PC-9 (cell line): ENCODE results near the gene MASP2.

Experiments
- EZH2 ChIP-seq: fragments of 200-600 bp; sonication (generic); IDR thresholded peaks from 2 replicates; pipeline ENCODE4 v1.8.0; 2017; ENCODE audit warnings: antibody characterized with exemption, low read depth
- TF ChIP-seq, protein P1 (sequence below): fragments of 200-600 bp; sonication (generic); conservative IDR thresholded peaks from 2 replicates; pipeline ENCODE4 v1.6.1; 2017; ENCODE audit warnings: mixed run types, antibody characterized with exemption, mild to moderate bottlenecking, moderate library complexity

DNA sequence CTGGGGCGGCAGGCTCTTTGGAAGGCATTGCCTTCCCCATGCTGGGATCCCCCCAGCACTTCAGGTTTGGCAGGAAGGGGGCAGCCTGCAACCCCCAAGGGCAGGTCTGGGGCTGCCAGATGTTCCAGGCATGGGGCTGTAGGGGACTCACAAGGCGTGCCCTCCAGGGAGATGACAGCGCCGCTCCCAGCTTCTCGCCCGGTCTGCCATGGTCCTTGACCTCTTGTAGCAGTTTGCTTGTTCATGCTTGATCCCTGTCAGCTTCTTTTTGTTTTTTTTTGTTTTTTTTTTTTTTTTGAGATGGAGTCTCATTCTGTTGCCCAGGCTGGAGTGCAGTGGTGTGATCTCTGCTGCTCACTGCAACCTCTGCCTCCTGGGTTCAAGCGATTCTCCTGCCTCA is 56.2 kb downstream of the MASP2 start:
- TF ChIP-seq, protein P1, sequence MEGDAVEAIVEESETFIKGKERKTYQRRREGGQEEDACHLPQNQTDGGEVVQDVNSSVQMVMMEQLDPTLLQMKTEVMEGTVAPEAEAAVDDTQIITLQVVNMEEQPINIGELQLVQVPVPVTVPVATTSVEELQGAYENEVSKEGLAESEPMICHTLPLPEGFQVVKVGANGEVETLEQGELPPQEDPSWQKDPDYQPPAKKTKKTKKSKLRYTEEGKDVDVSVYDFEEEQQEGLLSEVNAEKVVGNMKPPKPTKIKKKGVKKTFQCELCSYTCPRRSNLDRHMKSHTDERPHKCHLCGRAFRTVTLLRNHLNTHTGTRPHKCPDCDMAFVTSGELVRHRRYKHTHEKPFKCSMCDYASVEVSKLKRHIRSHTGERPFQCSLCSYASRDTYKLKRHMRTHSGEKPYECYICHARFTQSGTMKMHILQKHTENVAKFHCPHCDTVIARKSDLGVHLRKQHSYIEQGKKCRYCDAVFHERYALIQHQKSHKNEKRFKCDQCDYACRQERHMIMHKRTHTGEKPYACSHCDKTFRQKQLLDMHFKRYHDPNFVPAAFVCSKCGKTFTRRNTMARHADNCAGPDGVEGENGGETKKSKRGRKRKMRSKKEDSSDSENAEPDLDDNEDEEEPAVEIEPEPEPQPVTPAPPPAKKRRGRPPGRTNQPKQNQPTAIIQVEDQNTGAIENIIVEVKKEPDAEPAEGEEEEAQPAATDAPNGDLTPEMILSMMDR = no peak
- no peak for TF ChIP-seq EZH2
